HG03139 (cell line): Measurements from ENCODE around the gene COIL.
A peak's percentile ranks its signal among the peaks of the same experiment; 100 is the strongest.

Experiments
- ATAC-seq: cut with Tn5 transposase; IDR thresholded peaks from one replicate; pipeline ENCODE4 v1.9.1; 2021; ENCODE audit not compliant: unreplicated experiment

The COIL gene

GRCh38 chr17:56937687-56938086 is 23.2 kb downstream of the COIL start:
- no peak for ATAC-seq

- ATAC-seq, result no peak
Observed at GRCh38 chr17:56936697-56937322, 24.0 kb downstream of the COIL start.

- ATAC-seq, result no peak
Observed at GRCh38 chr17:56935461-56935860, 25.4 kb downstream of the COIL start.

- no peak for ATAC-seq
Observed at GRCh38 chr17:56934280-56934679, 26.6 kb downstream of the COIL start.

- no peak for ATAC-seq
Observed at GRCh38 chr17:56933868-56934267, 27.0 kb downstream of the COIL start.

GRCh38 chr17:56933151-56933745 is 27.6 kb downstream of the COIL start:
- ATAC-seq, result no peak

- ATAC-seq, result no peak
Observed at GRCh38 chr17:56930739-56931337, 30.0 kb downstream of the COIL start.

GRCh38 chr17:56929362-56929969 is 31.4 kb downstream of the COIL start:
- no peak for ATAC-seq

GRCh38 chr17:56928586-56928985 is 32.3 kb downstream of the COIL start:
- ATAC-seq, result no peak

- ATAC-seq, result no peak
Observed at GRCh38 chr17:56926704-56927103, 34.1 kb downstream of the COIL start.

- no peak for ATAC-seq
Observed at GRCh38 chr17:56926270-56926669, 34.6 kb downstream of the COIL start.

- no peak for ATAC-seq
Observed at GRCh38 chr17:56925088-56925487, 35.8 kb downstream of the COIL start.

GRCh38 chr17:56919717-56920116 is 41.1 kb downstream of the COIL start:
- no peak for ATAC-seq

- no peak for ATAC-seq
Observed at GRCh38 chr17:56918916-56919315, 41.9 kb downstream of the COIL start.

GRCh38 chr17:56917559-56918296 is 43.1 kb downstream of the COIL start:
- ATAC-seq, result no peak

- no peak for ATAC-seq
Observed at GRCh38 chr17:56914581-56915273, 46.1 kb downstream of the COIL start.

GRCh38 chr17:56913867-56914580 is 46.8 kb downstream of the COIL start, which contains the start of gene TRIM25:
Gene TRIM25 (minus strand): TSS chr17:56914049. CDS start chr17:56913988, 61 bp downstream.
- peak; percentile 73 for ATAC-seq

GRCh38 chr17:56913353-56913866 is 47.4 kb downstream of the COIL start:
- peak; percentile 31 for ATAC-seq

GRCh38 chr17:56913000-56913311 is 47.9 kb downstream of the COIL start:
- no peak for ATAC-seq
